HT-29 (cell line): ENCODE results near the gene RILPL1. TPM values are rescaled to one million over a fixed set of nuclear protein-coding genes. Genes with fewer than 3 reads are reported as not detected.
"Not testable (repeated sequence)": the region's sequence is repeated elsewhere in the genome, so short reads cannot be mapped to it uniquely, and the experiment has no call there.

Experiments used
- DNase-seq: peaks from one replicate; pipeline ENCODE4 v3.0.0-alpha.2; 2015; ENCODE audit warnings: low spot score
- total RNA-seq: library from RNA; depleted of rRNA; stranded (reverse); fragments of >200 nt; shearing (Covaris generic); gene quantifications from 2 replicates; pipeline ENCODE4 v1.2.3, GENCODE V29; 2014; rRNA removed

Gene RILPL1
- total RNA-seq = 1.7 and 2.4 TPM in 2 replicates

- peak; percentile 35 for DNase-seq
These were observed at the start of gene RILPL1 for GRCh38 chr12:123533672-123534643. RILPL1 (minus strand) TSS chr12:123533719; CDS start chr12:123533482, 237 bp downstream.

GRCh38 chr12:123580772-123581171, 47.3 kb upstream of the RILPL1 start:
- DNase-seq = no peak

GRCh38 chr12:123578829-123579228, 45.3 kb upstream of the RILPL1 start:
- DNase-seq = not testable (repeated sequence)

- DNase-seq = no peak
These were observed 44.7 kb upstream of the RILPL1 start for GRCh38 chr12:123578243-123578642.

GRCh38 chr12:123576611-123577010, 43.1 kb upstream of the RILPL1 start:
- DNase-seq = no peak

- no peak for DNase-seq
These were observed 40.4 kb upstream of the RILPL1 start for GRCh38 chr12:123573870-123574269.

GRCh38 chr12:123572391-123572790, 38.9 kb upstream of the RILPL1 start:
- DNase-seq = no peak

GRCh38 chr12:123571343-123571813, 37.9 kb upstream of the RILPL1 start:
- peak; percentile 39 for DNase-seq

- DNase-seq = no peak
These were observed 25.9 kb upstream of the RILPL1 start for GRCh38 chr12:123559468-123559867.

- not testable (repeated sequence) for DNase-seq
These were observed 25.0 kb upstream of the RILPL1 start for GRCh38 chr12:123558487-123558886.

GRCh38 chr12:123554843-123555242, 21.3 kb upstream of the RILPL1 start:
- not testable (repeated sequence) for DNase-seq

- DNase-seq = not testable (repeated sequence)
These were observed 20.6 kb upstream of the RILPL1 start for GRCh38 chr12:123554136-123554535.

GRCh38 chr12:123550700-123551099, 17.2 kb upstream of the RILPL1 start:
- DNase-seq = no peak

GRCh38 chr12:123548107-123548506, 14.6 kb upstream of the RILPL1 start:
- no peak for DNase-seq

GRCh38 chr12:123546281-123546680, 12.8 kb upstream of the RILPL1 start:
- no peak for DNase-seq

GRCh38 chr12:123543541-123543940, 10.0 kb upstream of the RILPL1 start:
- no peak for DNase-seq

GRCh38 chr12:123540899-123541662, 7.6 kb upstream of the RILPL1 start:
- no peak for DNase-seq

GRCh38 chr12:123535952-123536351, 2.4 kb upstream of the RILPL1 start:
- DNase-seq = not testable (repeated sequence)

GRCh38 chr12:123532808-123533649, 490 bp downstream of the RILPL1 start:
- DNase-seq = peak; percentile 8

GRCh38 chr12:123532019-123532418, 1.5 kb downstream of the RILPL1 start:
- DNase-seq = no peak

- no peak for DNase-seq
These were observed 2.4 kb downstream of the RILPL1 start for GRCh38 chr12:123531091-123531490.
